CMK (cell line): ENCODE measurements around the gene UPK3BL1.
"Not testable (repeated sequence)": the region's sequence is repeated elsewhere in the genome, so short reads cannot be mapped to it uniquely, and the experiment has no call there.

Experiments
- DNase-seq: peaks from one replicate; pipeline ENCODE4 v3.0.0-alpha.2; 2010; ENCODE audit warnings: low read depth

UPK3BL1 gene

GRCh38 chr7:102627271-102627904 is 15.2 kb downstream of the UPK3BL1 start:
- not testable (repeated sequence) for DNase-seq

- not testable (repeated sequence) for DNase-seq
These were observed 24.5 kb downstream of the UPK3BL1 start for GRCh38 chr7:102618122-102618521.

GRCh38 chr7:102616507-102617125 is 26.0 kb downstream of the UPK3BL1 start, which contains the start of gene RASA4:
RASA4 (minus strand) TSS chr7:102616756; CDS start chr7:102616689, 67 bp downstream.
- peak; percentile 7 for DNase-seq

- not testable (repeated sequence) for DNase-seq
These were observed 26.7 kb downstream of the UPK3BL1 start for GRCh38 chr7:102615930-102616329.

GRCh38 chr7:102614873-102615272 is 27.7 kb downstream of the UPK3BL1 start:
- not testable (repeated sequence) for DNase-seq

- DNase-seq, result not testable (repeated sequence)
These were observed 28.3 kb downstream of the UPK3BL1 start for GRCh38 chr7:102614346-102614697.

- DNase-seq, result not testable (repeated sequence)
These were observed 28.8 kb downstream of the UPK3BL1 start for GRCh38 chr7:102613575-102614345.

- peak; percentile 33 for DNase-seq
These were observed 30.8 kb downstream of the UPK3BL1 start for GRCh38 chr7:102611675-102612325.

GRCh38 chr7:102611013-102611674 is 31.4 kb downstream of the UPK3BL1 start:
- not testable (repeated sequence) for DNase-seq

GRCh38 chr7:102610441-102610840 is 32.1 kb downstream of the UPK3BL1 start:
- not testable (repeated sequence) for DNase-seq

GRCh38 chr7:102609734-102610133 is 32.9 kb downstream of the UPK3BL1 start:
- DNase-seq, result not testable (repeated sequence)

- not testable (repeated sequence) for DNase-seq
These were observed 35.7 kb downstream of the UPK3BL1 start for GRCh38 chr7:102606848-102607247.

- DNase-seq, result not testable (repeated sequence)
These were observed 38.0 kb downstream of the UPK3BL1 start for GRCh38 chr7:102604431-102605145.

GRCh38 chr7:102602317-102602716 is 40.3 kb downstream of the UPK3BL1 start:
- not testable (repeated sequence) for DNase-seq

GRCh38 chr7:102599699-102600098 is 42.9 kb downstream of the UPK3BL1 start:
- not testable (repeated sequence) for DNase-seq

GRCh38 chr7:102596036-102596435 is 46.6 kb downstream of the UPK3BL1 start:
- DNase-seq, result not testable (repeated sequence)

GRCh38 chr7:102593637-102594334 is 48.8 kb downstream of the UPK3BL1 start:
- not testable (repeated sequence) for DNase-seq

- DNase-seq, result not testable (repeated sequence)
These were observed 50.0 kb downstream of the UPK3BL1 start for GRCh38 chr7:102592477-102593019.

- DNase-seq, result not testable (repeated sequence)
These were observed 52.7 kb downstream of the UPK3BL1 start for GRCh38 chr7:102589857-102590256.
